H1 (cell line): ENCODE data around the gene FHOD1. TPM values are rescaled to one million over a fixed set of nuclear protein-coding genes. Genes with fewer than 3 reads are reported as not detected.
A peak's percentile ranks its signal among the peaks of the same experiment; 100 is the strongest.

ENCODE experiments used
- BRCA1 ChIP-seq: IDR thresholded peaks from 2 replicates; pipeline ENCODE4 v1.6.1; 2012; ENCODE audit warnings: low read depth, low read length, improper control_type of control experiment
- CBX5 ChIP-seq: fragments of 300-800, 300-1000 bp; sonication (generic); IDR thresholded peaks from 2 replicates; pipeline ENCODE4 v1.7.1; 2016; ENCODE audit warnings: antibody characterized with exemption, low read length, low read depth
- CBX8 ChIP-seq: fragments of 300-800, 300-1000 bp; sonication (generic); IDR thresholded peaks from 2 replicates; pipeline ENCODE4 v1.7.1; 2016; ENCODE audit warnings: low read depth, low read length, borderline replicate concordance
- EGR1 ChIP-seq: IDR thresholded peaks from 2 replicates; pipeline ENCODE4 v1.6.1; 2011; ENCODE audit warnings: low read depth, low read length, borderline replicate concordance
- EP300 ChIP-seq, 2 experiments: IDR thresholded peaks; 1 replicate in 1 of 2; 2 replicates in 1 of 2; pipeline ENCODE4 v1.6.1; 2011 to 2012; ENCODE audit warnings: low read depth in 2 of 2, low read length in 2 of 2, mild to moderate bottlenecking in 2 of 2, borderline replicate concordance in 1 of 2, inconsistent platforms in 1 of 2, moderate library complexity in 1 of 2
- HDAC2 ChIP-seq, 2 experiments: fragments of 300-600 bp in 1 of 2; sonication (generic) in 1 of 2; IDR thresholded peaks; 2 replicates each; pipeline ENCODE4 v1.6.1; 2011 to 2012; ENCODE audit warnings: low read depth in 2 of 2, low read length in 2 of 2, mild to moderate bottlenecking in 2 of 2, moderate library complexity in 2 of 2, borderline replicate concordance in 1 of 2, inconsistent platforms in 1 of 2
- KDM5A ChIP-seq: fragments of 200-600 bp; IDR thresholded peaks from 2 replicates; pipeline ENCODE4 v1.7.1; 2012; ENCODE audit warnings: mild to moderate bottlenecking, low read length, inconsistent platforms, mixed read lengths
- MAFK ChIP-seq: IDR thresholded peaks from 2 replicates; pipeline ENCODE4 v1.6.1; 2012; ENCODE audit warnings: low read depth, mild to moderate bottlenecking, improper control_type of control experiment, low read length
- NANOG ChIP-seq: IDR thresholded peaks from 2 replicates; pipeline ENCODE4 v1.6.1; 2011; ENCODE audit warnings: low read length, low read depth, mild to moderate bottlenecking, inconsistent platforms; ENCODE audit not compliant: insufficient read depth, poor library complexity, severe bottlenecking
- NRF1 ChIP-seq: IDR thresholded peaks from 2 replicates; pipeline ENCODE4 v1.6.1; 2011; ENCODE audit warnings: mild to moderate bottlenecking, low read depth, low read length, improper control_type of control experiment
- POLR2AphosphoS5 ChIP-seq: IDR thresholded peaks from 2 replicates; pipeline ENCODE4 v1.6.1; 2011; ENCODE audit warnings: low read depth, low read length
- POU5F1 ChIP-seq: IDR thresholded peaks from 2 replicates; pipeline ENCODE4 v1.6.1; 2011; ENCODE audit warnings: low read depth, mild to moderate bottlenecking, low read length, moderate library complexity
- RBBP5 ChIP-seq: IDR thresholded peaks from 2 replicates; pipeline ENCODE4 v1.7.1; 2012; ENCODE audit warnings: low read depth, mild to moderate bottlenecking, inconsistent platforms, low read length, moderate library complexity, borderline replicate concordance
- RNF2 ChIP-seq: fragments of 200-900, 300-1000 bp; sonication (generic); IDR thresholded peaks from 2 replicates; pipeline ENCODE4 v1.7.1; 2016; ENCODE audit warnings: borderline replicate concordance, low read depth, mild to moderate bottlenecking, antibody characterized with exemption, low read length; ENCODE audit not compliant: poor library complexity, severe bottlenecking; ENCODE audit errors: missing control alignments
- SAP30 ChIP-seq: fragments of 300-600 bp; sonication (generic); IDR thresholded peaks from 2 replicates; pipeline ENCODE4 v1.7.1; 2012; ENCODE audit warnings: low read length, moderate library complexity, mild to moderate bottlenecking, inconsistent platforms; ENCODE audit not compliant: insufficient read depth, insufficient replicate concordance
- SIN3A ChIP-seq, 2 experiments: IDR thresholded peaks in 1 of 2; conservative IDR thresholded peaks in 1 of 2; 2 replicates each; pipeline ENCODE4 v1.6.1; 2011 to 2012; ENCODE audit warnings: low read length in 2 of 2, improper control_type of control experiment in 1 of 2, low read depth in 1 of 2, mild to moderate bottlenecking in 1 of 2
- SIRT6 ChIP-seq: IDR thresholded peaks from one replicate; pipeline ENCODE4 v1.7.1; 2012; ENCODE audit warnings: low read length, inconsistent platforms
- SIX5 ChIP-seq: IDR thresholded peaks from 2 replicates; pipeline ENCODE4 v1.6.1; 2011; ENCODE audit warnings: mild to moderate bottlenecking, low read depth, low read length
- SP1 ChIP-seq: IDR thresholded peaks from 2 replicates; pipeline ENCODE4 v1.6.1; 2011; ENCODE audit warnings: low read depth, low read length
- SP2 ChIP-seq: IDR thresholded peaks from 2 replicates; pipeline ENCODE4 v1.6.1; 2012; ENCODE audit warnings: mild to moderate bottlenecking, low read length, inconsistent platforms
- SUZ12 ChIP-seq: fragments of 200-600 bp; sonication (generic); IDR thresholded peaks from 2 replicates; pipeline ENCODE4 v1.6.1; 2012; ENCODE audit warnings: mild to moderate bottlenecking, inconsistent platforms, low read length, moderate library complexity, mixed read lengths
- TAF7 ChIP-seq: optimal IDR thresholded peaks from 2 replicates; pipeline ENCODE3; 2011; ENCODE audit warnings: low read depth, mild to moderate bottlenecking, inconsistent platforms, low read length, moderate library complexity, borderline replicate concordance
- YY1 ChIP-seq: IDR thresholded peaks from 2 replicates; pipeline ENCODE4 v1.6.1; 2011; ENCODE audit warnings: low read depth, mild to moderate bottlenecking, low read length
- ZNF274 ChIP-seq: IDR thresholded peaks from 2 replicates; pipeline ENCODE4 v1.7.0; 2012; ENCODE audit warnings: low read length, borderline replicate concordance; ENCODE audit errors: extremely low read depth
- polyA plus RNA-seq, 7 experiments: library from polyadenylated mRNA; depleted of rRNA in 3 of 7; stranded (reverse) in 5 of 7; unstranded in 2 of 7; fragments of >200 nt in 5 of 7; fragments of 200-250 nt in 2 of 7; gene quantifications; 1 replicate in 5 of 7; 2 replicates in 1 of 7; 4 replicates in 1 of 7; pipeline versions ENCODE4 v1.2.1 to v1.2.3, GENCODE V29; 2011 to 2013; ENCODE audit warnings: missing spikeins in 2 of 7, mixed read lengths in 2 of 7
- total RNA-seq: library from RNA; stranded (reverse); fragmentation: NEBNext Ultra II Directional; extraction: Animal tissue kit (Norgen Biotek cat#: 25700); gene quantifications from 2 replicates; pipeline ENCODE4 v1.2.1, GENCODE V29; 2021

FHOD1 gene
- total and polyA plus RNA-seq, 2 of the 8 experiments (the other 6 are each of a cell fraction or from before 2014, with no cell fraction given), result 31.3 to 60.7 TPM

GRCh38 chr16:67279296-67280089 lies 32.2 kb upstream of the FHOD1 start, which contains the start of gene PLEKHG4 (continued):
- no peak for TF ChIP-seq MAFK
- no peak for TF ChIP-seq ZNF274
- no peak for TF ChIP-seq SIRT6
- TF ChIP-seq SUZ12, result no peak
- no peak for TF ChIP-seq SP1
- no peak for TF ChIP-seq BRCA1
- peak; percentile 49; the same call in 1 of the 2 replicates for TF ChIP-seq EGR1
- no peak for TF ChIP-seq POU5F1
- no peak for TF ChIP-seq SIX5
- TF ChIP-seq YY1, result peak; percentile 49; the same call in 1 of the 2 replicates
- no peak for TF ChIP-seq SP2
- TF ChIP-seq HDAC2 (IDR thresholded peaks at IDR 0.05; ENCODE audit: borderline replicate concordance in 1 of 2, low read depth in 2 of 2, low read length in 2 of 2), result no peak
- no peak for TF ChIP-seq POLR2AphosphoS5
- peak in 1 of 2 experiments; percentile 41; a peak in 1 of 3 replicates for TF ChIP-seq EP300 (IDR thresholded peaks at IDR 0.05; ENCODE audit: borderline replicate concordance in 1 of 2, low read depth in 2 of 2, low read length in 2 of 2)
- no peak for TF ChIP-seq RNF2
- TF ChIP-seq SIN3A (conservative IDR thresholded peaks at IDR 0.05 in 1 of 2, IDR thresholded peaks at IDR 0.05 in 1 of 2; ENCODE audit: low read depth in 1 of 2, low read length in 2 of 2), result no peak; a peak in 1 of 4 replicates
- no peak for TF ChIP-seq RBBP5
- TF ChIP-seq NRF1, result no peak
- TF ChIP-seq SAP30, result no peak
- no peak for TF ChIP-seq CBX5
- no peak for TF ChIP-seq KDM5A
- TF ChIP-seq TAF7, result peak; percentile 85
- TF ChIP-seq NANOG, result no peak
- TF ChIP-seq CBX8, result no peak
